HG02623 (cell line): ENCODE results near the gene RPS8.
"Not testable (repeated sequence)": the region's sequence is repeated elsewhere in the genome, so short reads cannot be mapped to it uniquely, and the experiment has no call there.

Experiments
- ATAC-seq: cut with Tn5 transposase; IDR thresholded peaks from one replicate; pipeline ENCODE4 v1.9.1; 2021; ENCODE audit warnings: moderate library complexity; ENCODE audit not compliant: unreplicated experiment

RPS8 gene

DNA sequence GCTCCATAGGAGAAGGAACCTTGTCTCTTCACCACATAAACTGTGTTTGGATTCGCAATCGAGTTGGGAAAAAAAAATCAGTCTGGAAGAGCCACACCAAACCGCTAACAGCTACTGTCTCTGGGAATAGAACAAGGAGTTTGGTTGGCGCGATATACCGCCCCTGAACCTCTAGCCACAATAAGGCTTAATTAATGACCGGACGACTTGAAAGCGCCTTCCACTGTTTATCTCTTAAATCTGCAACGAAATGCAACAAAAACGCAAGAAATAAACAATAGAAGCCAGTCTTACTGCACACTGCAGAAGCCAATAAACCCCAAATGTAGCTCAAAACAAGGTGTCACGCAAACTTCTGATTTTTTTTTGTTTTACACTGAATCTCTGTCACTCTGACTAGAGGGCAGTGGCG is 43.9 kb downstream of the RPS8 start:
- ATAC-seq: peak; percentile 8

DNA sequence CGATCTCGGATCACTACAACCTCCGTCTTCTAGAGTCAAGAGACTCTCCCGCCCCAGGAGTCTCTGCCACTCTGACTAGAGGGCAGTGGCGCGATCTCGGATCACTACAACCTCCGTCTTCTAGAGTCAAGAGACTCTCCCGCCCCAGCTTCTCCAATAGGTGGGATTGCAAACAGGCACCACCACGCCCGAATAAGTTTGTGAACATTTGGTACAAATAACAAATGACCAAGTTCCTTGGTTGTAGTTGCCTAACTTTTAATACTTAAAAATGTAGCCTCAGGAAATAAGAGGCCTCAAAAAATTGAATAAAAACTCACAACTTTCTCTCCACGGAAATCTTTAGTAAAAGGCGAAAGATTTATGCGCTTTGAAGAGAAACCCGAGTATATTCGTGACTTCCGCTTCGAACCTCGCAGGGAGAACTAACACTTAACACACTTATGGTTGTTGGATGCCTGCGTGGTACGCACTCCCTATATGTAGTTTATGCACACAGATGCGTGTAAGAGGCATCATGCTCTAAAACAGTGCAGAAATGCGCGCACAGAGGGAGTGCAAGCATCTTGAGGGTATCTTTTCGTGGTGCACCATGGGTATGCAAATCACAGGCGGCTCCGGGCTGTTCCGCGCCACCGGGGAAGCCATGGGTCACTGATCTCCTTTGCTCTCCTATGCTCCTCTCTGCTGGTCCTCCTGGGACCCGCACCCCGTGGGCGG is 44.4 kb downstream of the RPS8 start:
- peak; percentile 62 for ATAC-seq

- no peak for ATAC-seq
These were observed 45.2 kb downstream of the RPS8 start for GRCh38 chr1:44820328-44821239.

DNA sequence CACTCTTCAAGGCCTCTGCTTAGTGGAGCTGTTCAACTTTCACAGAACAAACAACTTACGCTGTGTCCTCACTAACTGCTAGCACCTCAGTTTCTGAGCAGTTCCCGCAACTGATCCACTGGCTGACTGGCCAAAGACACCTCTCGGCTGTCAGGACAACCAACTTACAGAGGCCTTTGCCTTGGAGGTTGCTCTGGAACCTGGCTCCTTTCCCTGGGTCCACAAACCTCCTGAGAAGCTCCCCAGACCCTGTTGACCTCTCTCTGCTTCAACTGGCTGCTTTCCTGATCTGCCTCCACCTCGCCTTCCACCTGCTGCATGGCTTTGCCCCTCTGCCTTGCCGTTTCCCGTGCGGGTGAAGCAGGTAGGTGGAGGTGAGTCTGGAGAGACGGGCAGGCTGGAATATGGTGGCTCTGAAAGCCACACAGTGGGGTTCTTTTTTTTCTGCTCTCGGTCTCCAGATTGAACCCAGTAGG is 45.9 kb downstream of the RPS8 start:
- ATAC-seq: no peak

DNA sequence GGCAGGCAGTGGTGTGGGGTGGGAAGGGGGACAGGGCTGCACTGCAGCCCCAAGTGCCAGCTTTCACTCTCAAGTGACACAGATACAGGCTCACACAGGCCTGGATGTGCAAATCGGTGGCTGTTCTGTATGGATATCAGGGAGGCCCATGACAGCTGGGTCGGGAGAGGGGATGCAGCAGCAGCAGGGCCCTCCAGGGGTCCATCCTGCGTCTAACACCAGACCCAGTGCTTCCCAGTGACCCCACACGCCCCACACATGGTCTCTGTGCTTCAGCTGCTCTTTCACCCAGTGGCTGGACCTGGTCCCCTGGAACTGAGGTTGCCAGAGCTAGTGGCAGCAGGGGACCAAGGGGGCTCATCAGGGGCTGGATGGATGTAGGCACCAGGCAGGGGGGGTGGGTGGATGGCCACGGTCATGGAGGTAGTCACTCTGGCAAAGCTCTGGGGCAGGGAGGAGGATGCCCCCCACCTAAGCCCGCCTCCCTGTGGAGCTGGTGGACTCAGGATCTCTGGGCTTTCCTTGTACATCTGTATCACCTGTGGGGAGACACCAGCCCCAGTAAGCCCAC is 46.9 kb downstream of the RPS8 start:
- ATAC-seq: no peak

- no peak for ATAC-seq
These were observed 47.7 kb downstream of the RPS8 start for GRCh38 chr1:44822981-44823451.

DNA sequence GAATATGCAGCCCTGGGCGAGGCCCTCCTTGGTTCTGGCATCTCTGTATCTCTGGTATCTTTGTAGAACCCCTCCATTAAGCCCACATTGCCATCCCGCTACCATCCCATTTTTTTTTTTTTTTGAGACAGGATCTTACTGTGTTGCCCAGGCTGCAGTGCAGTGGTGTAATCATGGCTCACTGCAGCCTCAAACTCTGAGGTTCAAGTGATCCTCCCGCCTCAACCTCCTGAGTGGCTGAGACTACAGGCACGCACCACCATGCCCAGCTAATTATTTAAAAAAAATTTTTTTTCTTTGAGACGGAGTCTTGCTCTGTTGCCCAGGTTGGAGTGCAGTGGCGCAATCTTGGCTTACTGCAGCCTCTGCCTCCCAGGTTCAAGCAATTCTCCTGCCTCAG is 49.1 kb downstream of the RPS8 start:
- ATAC-seq: not testable (repeated sequence)

DNA sequence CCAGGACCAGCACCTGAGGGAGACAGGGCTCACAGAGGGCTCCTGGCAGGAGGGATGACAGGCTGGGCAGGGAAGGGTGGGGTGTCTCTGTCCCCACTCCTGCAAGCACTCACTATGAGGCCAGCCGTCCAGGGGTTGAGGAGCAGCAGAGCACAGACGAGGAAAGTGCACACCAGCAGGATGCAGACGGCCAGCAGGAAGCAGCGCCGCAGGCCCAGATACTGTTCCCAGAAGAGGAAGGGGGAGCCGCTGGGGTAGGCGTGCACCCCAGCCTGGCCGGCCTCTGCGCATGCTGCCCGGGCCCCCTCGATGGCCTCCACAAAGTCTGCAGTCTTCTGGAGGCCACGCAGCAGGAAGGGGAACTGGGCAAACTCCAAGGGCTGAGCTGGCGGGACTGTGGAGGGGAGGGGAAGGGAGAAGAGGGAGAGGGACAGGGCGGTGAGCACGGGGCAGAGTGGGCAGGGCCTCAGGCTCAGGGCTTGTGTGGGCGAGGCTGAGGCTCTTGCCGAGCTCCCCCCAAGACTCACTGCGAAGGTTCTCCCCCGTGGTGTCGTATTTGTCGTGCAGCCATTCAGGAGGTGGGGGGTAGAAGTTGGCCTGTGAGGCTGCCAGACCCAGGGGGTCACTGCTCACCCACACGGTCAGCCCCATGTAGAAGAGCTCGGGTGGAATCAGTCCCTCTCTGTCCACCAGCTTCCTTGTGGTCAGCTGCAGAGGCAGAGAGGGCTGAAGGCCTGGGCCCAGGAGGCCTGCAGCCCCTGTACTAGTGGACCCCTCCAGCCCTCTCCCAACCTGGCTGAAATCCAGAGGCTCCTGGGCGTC is 51.2 kb downstream of the RPS8 start:
- ATAC-seq: no peak

- ATAC-seq: no peak
These were observed 52.1 kb downstream of the RPS8 start for GRCh38 chr1:44827197-44828002.

DNA sequence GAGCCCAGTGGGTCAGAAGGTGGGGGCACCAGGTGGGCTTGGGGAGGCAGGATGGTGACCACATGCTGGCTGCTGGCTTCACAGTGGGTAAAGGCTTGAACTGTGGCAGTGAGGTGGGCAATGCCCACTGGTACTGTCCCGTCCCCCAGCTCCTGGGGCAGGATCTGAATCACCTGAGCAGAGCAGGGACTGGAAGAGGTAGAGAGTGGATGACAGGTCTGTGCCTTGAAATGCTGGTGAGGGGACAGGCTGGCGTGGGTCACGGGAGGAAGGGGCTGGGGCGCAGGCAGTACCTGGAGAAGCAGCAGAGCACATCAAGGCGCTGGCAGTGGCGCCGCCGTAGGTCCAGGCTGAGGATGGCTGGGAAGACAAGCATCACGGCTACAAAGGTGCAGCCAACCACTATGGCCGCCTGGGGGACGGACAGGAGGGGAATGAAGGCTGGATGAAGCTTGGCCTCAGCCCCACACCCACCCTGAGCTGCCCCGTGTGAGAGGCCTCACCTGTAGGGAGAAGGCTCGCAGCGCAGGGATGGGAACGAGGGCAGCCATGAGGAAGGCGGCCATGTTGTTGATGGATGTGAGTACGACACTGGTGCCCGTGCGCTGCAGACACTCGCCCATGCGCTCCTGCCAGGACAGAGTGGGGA is 52.8 kb downstream of the RPS8 start:
- ATAC-seq: no peak
